RKO (cell line): ENCODE data around the gene LIN7B.
"Not testable (repeated sequence)": the region's sequence is repeated elsewhere in the genome, so short reads cannot be mapped to it uniquely, and the experiment has no call there.

ENCODE experiments used
- DNase-seq: peaks from one replicate; pipeline ENCODE4 v3.0.0-alpha.2; 2016; ENCODE audit warnings: low spot score

LIN7B gene

GRCh38 chr19:49118565-49119410, 4.6 kb downstream of the LIN7B start, which contains the start of gene C19orf73:
Gene C19orf73 (minus strand): TSS chr19:49119143. CDS start chr19:49119022, 121 bp downstream.
- peak; percentile 95 for DNase-seq

- DNase-seq = peak; percentile 73
Measured at GRCh38 chr19:49119411-49120324, 5.5 kb downstream of the LIN7B start, which contains the start of gene PPFIA3. Gene PPFIA3 (plus strand): TSS chr19:49119544. CDS start chr19:49127874, 8,330 bp downstream.

GRCh38 chr19:49120325-49120683, 6.1 kb downstream of the LIN7B start:
- no peak for DNase-seq

GRCh38 chr19:49120868-49121267, 6.7 kb downstream of the LIN7B start:
- DNase-seq = no peak

GRCh38 chr19:49121841-49122240, 7.7 kb downstream of the LIN7B start:
- not testable (repeated sequence) for DNase-seq

- DNase-seq = not testable (repeated sequence)
Measured at GRCh38 chr19:49123285-49123684, 9.1 kb downstream of the LIN7B start.

DNA sequence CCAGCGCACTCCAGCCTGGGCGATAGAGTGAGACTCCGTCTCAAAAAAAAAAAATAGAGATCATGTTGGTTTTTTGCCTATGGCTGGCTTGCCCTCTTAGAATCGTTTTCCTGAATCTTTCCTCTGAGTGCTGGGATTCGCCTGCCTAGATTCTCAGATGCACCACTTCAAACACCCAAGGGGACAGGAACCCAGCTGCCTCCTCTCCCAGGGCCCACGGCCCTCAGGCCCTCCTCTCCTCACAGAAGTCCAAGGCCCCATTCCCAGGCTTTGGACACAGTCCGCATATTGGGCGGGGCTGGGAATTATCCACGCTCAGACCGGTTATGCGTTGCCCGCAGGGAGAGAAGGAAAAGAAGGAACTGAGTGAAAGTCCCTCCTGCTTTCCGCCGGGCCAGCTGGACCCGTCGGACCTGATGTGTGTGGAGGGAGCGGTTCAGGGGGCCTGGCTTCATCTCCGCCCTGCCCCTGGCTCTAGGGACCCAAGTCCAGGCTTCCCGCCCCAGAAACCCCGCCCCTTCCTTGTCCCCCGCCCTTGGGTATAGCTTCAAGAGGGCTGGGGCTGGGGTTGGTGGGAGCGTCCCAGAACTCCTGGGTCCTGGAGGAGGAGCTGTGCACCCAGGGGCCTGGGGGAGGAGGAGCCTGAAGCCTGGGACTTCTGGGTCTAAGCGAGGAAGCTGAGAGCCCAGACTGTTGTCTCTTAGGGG, 11.0 kb downstream of the LIN7B start:
- DNase-seq = no peak

DNA sequence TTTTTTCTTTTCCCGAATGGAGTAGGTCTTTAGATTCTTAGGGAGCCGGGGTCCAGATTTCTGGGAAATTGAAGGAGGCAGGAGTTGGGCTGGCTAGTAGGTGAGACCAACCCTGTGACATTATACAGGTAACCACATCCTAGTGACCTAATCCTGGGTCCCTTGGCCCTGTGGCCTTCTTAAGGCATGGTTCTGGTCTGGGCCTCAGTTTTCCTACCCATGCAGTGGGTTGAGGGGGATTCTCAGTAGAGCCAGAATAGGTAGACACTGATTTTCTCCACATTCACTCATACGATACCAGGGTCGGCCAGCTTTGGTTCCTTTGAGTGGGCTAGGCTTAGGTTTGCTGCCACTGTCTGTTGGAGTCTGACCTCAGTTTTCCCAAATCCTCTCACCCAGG, 12.4 kb downstream of the LIN7B start:
- no peak for DNase-seq

- DNase-seq = not testable (repeated sequence)
Measured at GRCh38 chr19:49127225-49127624, 13.1 kb downstream of the LIN7B start.

DNA sequence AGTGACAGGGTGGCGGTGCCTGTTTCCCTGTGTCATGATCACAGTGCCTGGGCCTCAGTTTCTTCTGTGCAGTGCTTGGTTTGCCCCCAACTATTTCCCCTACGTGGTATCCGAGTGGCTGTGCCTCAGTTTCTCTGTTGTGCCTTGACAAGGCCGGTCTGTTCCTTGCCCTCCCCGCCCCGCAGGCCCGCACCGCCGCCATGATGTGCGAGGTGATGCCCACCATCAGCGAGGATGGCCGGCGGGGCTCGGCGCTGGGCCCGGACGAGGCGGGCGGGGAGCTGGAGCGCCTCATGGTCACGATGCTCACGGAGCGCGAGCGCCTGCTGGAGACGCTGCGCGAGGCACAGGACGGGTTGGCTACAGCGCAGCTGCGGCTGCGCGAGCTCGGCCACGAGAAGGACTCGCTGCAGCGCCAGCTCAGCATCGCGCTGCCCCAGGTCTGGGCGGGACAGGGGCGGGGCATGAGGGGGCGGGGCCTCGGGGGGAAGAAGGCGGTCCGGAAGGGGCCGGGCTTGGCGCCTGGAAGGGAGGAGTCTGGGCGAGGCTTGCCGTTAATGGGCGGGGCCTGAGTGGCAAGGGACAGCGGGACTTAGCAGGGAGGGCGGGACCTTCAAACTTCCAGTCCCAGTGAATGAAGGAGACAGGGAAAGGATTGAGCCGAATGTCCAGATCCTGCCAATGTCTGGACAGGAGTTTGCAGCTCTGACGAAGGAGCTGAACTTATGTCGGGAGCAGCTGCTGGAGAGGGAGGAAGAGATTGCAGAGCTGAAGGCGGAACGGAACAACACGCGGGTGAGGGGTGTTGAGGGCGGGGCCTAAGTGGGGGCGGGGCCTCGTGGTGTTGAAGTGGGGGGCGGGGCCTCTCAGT, 13.7 kb downstream of the LIN7B start:
- peak; percentile 96 for DNase-seq

DNA sequence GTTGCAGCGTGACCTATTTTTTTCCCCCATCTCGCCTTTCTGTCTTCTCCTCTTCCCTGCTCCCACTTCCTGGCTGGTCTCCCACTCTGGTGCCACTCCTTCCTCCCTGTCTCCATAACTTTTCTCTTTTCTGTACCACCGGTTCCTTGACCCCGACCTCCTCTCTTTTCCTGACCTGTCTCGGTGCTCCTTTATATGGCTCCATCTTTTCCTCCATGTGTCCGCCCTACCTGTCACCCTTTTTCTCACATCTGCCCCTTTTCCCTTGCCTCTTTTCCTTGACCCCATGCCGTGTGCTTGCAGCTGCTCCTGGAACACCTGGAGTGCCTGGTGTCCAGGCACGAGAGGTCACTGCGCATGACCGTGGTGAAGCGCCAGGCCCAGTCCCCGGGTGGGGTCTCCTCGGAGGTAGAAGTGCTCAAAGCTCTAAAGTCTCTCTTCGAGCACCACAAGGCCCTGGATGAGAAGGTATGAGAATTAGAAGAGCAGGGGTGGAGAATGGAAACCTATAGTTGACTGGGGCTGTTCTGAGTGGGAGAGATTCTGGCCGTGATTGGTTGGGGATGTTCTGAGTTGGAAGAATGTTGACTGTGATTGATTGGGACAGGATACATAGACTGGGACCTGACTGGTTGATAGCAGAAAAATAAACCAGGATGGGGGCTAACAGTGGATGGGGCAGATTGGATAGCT, 14.5 kb downstream of the LIN7B start:
- DNase-seq = no peak

DNA sequence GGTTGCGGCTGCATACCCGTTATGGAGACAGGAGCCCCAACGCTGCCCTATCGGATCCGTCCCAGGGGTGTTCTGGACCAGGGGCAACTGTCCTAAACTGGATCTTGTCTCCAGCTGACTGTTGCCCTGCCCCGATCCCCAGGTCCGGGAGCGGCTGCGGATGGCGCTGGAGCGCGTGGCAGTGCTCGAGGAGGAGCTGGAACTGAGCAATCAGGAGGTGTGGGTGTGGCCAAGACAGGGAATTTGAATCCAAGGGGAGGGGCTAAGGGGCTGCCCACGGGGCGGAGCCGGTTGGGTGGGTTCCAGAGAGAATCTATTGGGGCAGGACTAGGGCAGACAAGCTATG, 15.0 kb downstream of the LIN7B start:
- no peak for DNase-seq

DNA sequence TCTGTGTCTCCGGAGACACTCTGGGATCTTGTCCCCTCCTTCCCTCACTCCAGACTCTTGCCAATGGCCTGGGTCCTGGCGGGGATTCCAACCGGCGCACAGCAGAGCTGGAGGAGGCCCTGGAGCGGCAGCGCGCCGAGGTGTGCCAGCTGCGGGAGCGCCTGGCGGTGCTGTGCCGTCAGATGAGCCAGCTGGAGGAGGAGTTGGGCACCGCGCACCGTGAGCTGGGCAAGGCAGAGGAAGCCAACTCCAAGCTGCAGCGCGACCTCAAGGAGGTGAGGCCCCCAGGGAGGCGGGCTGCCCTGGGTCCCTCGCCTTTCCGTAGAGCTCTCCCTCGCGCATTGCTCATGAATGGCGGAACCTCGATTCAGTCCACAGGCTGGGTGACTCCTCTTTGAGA, 16.2 kb downstream of the LIN7B start:
- DNase-seq = no peak

- no peak for DNase-seq
Measured at GRCh38 chr19:49132974-49133609, 18.9 kb downstream of the LIN7B start.

- DNase-seq = no peak
Measured at GRCh38 chr19:49133621-49134454, 19.7 kb downstream of the LIN7B start.

GRCh38 chr19:49135686-49136085, 21.5 kb downstream of the LIN7B start:
- no peak for DNase-seq

DNA sequence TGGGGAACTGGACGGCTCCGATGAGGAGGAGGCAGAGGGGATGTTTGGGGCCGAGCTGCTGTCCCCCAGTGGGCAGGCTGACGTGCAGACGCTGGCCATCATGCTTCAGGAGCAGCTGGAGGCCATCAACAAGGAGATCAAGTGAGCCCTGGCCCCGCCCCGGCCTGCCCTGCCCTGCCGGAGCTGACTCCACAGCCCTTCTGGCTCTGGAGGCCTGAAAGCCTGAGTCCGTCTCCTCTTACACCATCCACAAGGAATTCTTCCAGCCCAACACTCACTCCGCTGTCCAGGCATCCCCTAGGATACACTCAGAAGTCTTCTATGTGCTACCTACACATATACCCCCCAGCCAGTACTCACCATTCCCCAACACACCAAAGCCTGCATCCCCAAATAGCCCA, 22.6 kb downstream of the LIN7B start:
- no peak for DNase-seq

DNA sequence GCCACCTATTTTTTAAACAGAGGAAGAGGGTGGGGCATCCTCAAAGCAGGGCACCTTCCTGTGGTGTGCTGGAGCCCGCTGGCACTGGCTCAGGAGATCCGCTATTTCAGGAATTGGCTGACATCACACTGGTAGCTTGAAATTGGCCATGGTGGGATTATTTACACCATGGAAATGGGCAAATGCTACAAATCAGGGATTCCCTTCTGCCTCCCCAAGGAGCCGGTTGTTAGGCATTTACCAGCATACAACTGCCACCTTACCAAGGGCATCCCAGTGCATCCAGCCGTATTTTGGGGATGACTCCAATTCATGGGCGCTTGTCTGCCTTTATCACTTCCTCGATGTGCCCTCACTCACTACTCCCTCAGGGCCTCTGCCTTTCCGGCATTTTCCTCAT, 26.8 kb downstream of the LIN7B start:
- DNase-seq = no peak

GRCh38 chr19:49141352-49141751, 27.2 kb downstream of the LIN7B start:
- DNase-seq = no peak
